ENCODE results near the gene ENAH. TPM values are rescaled to one million over a fixed set of nuclear protein-coding genes. Genes with fewer than 3 reads are reported as not detected.

The ENAH gene
- total RNA-seq, 1 experiment from 2014 or later, result 100 TPM

DNA sequence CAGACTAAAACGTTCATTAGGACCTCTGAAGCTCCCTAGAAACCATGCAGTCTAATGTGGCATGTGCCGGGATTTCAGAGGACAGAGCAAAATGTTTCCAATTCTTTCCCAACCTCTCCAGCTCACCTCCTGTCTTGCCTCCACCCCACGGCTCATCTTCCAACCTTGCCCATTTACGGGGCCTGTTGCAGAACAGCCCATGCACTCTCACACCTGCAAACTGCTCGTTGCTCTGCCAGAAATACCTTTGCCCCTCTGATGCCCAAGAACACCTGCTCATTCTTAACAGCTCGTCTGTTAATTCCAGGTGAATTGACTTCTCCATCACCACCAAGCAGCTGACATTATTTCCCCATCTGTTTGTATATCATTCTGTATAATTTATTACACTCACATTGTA is 171.2 kb downstream of the ENAH start:
- H2AFZ ChIP-seq (ENCODE audit: low read depth, low read length, poor library complexity, severe bottlenecking), result no peak overlapping the region
- ChIA-PET RAD21 (ENCODE audit: low non-redundant PET in 1 of 2, low total read pairs in 2 of 2, uncharacterized antibody in 2 of 2, unreplicated experiment in 2 of 2) (interaction anchor here (0.9 to 1.3 kb wide), 3 partner anchors 174 to 429 kb away, joined by 3 read pairs; no protein-coding TSS in a partner anchor), CTCF (interaction anchor here (0.5 to 3.7 kb wide), 7 partner anchors 13 to 429 kb away, joined by 3 to 25 read pairs (median 5); partner anchors contain the start of gene EPHX1), POLR2A (no interaction called here)
- TF ChIP-seq, protein P1, sequence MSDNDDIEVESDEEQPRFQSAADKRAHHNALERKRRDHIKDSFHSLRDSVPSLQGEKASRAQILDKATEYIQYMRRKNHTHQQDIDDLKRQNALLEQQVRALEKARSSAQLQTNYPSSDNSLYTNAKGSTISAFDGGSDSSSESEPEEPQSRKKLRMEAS (IDR thresholded peaks at IDR 0.05), result no peak
- TF ChIP-seq POLR2A (IDR thresholded peaks at IDR 0.05; ENCODE audit: borderline replicate concordance, extremely low read depth, insufficient read depth, insufficient read length), result no peak
- no peak for TF ChIP-seq EGR1 (IDR thresholded peaks at IDR 0.05; ENCODE audit: low read depth)
- TF ChIP-seq YY1 (IDR thresholded peaks at IDR 0.05; ENCODE audit: extremely low read depth, insufficient replicate concordance, low read depth, low read length), result no peak
- TF ChIP-seq, protein P2, sequence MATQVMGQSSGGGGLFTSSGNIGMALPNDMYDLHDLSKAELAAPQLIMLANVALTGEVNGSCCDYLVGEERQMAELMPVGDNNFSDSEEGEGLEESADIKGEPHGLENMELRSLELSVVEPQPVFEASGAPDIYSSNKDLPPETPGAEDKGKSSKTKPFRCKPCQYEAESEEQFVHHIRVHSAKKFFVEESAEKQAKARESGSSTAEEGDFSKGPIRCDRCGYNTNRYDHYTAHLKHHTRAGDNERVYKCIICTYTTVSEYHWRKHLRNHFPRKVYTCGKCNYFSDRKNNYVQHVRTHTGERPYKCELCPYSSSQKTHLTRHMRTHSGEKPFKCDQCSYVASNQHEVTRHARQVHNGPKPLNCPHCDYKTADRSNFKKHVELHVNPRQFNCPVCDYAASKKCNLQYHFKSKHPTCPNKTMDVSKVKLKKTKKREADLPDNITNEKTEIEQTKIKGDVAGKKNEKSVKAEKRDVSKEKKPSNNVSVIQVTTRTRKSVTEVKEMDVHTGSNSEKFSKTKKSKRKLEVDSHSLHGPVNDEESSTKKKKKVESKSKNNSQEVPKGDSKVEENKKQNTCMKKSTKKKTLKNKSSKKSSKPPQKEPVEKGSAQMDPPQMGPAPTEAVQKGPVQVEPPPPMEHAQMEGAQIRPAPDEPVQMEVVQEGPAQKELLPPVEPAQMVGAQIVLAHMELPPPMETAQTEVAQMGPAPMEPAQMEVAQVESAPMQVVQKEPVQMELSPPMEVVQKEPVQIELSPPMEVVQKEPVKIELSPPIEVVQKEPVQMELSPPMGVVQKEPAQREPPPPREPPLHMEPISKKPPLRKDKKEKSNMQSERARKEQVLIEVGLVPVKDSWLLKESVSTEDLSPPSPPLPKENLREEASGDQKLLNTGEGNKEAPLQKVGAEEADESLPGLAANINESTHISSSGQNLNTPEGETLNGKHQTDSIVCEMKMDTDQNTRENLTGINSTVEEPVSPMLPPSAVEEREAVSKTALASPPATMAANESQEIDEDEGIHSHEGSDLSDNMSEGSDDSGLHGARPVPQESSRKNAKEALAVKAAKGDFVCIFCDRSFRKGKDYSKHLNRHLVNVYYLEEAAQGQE (IDR thresholded peaks at IDR 0.05; ENCODE audit: low read depth), result no peak
- TF ChIP-seq EZH2phosphoT487 (IDR thresholded peaks at IDR 0.05; ENCODE audit: borderline replicate concordance), result no peak
- TF ChIP-seq, protein P3, sequence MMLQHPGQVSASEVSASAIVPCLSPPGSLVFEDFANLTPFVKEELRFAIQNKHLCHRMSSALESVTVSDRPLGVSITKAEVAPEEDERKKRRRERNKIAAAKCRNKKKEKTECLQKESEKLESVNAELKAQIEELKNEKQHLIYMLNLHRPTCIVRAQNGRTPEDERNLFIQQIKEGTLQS (IDR thresholded peaks at IDR 0.05), result no peak
- no peak for TF ChIP-seq CEBPB (IDR thresholded peaks at IDR 0.05; ENCODE audit: low read depth)
- no peak for TF ChIP-seq FOSL1 (IDR thresholded peaks at IDR 0.05; ENCODE audit: low read depth)
- no peak for TF ChIP-seq SIN3A (IDR thresholded peaks at IDR 0.05; ENCODE audit: low read depth)
- TF ChIP-seq EZH2 (IDR thresholded peaks at IDR 0.05), result no peak
- no peak for TF ChIP-seq RAD21 (IDR thresholded peaks at IDR 0.05; ENCODE audit: low read depth)
- no peak for TF ChIP-seq SRF (IDR thresholded peaks at IDR 0.05; ENCODE audit: low read depth)
- TF ChIP-seq JUND (IDR thresholded peaks at IDR 0.05), result no peak
- no peaks in the 10 kb centered on the region for H3K27me3 ChIP-seq (ENCODE audit: insufficient read depth, low read length)
- DNase-seq (ENCODE audit: low read depth, low spot score), result no peak
- no TSS peak for BruUV-seq (replicated peaks)
- no peaks in the 10 kb centered on the region for H3K79me2 ChIP-seq (ENCODE audit: insufficient read depth, low read length)
- no peaks in the 10 kb centered on the region for H3K9me3 ChIP-seq (ENCODE audit: control insufficient read depth in 1 of 2, insufficient read depth in 1 of 2, low read depth in 1 of 2, low read length in 2 of 2)
- H4K20me1 ChIP-seq (ENCODE audit: insufficient read depth), result no peaks in the 10 kb centered on the region
- H3K9me2 ChIP-seq (ENCODE audit: insufficient read depth), result no peaks in the 10 kb centered on the region
- H3K4me2 ChIP-seq (ENCODE audit: low read length), result no peak overlapping the region
- no peaks in the 10 kb centered on the region for H3K4me1 ChIP-seq (ENCODE audit: control insufficient read depth in 1 of 2, insufficient read depth in 2 of 2, low read length in 2 of 2)
- intact Hi-C loops (cut with micrococcal nuclease), result loop anchor here (1.0 kb wide), 1 partner anchor 291 kb away; no protein-coding TSS in a partner anchor
- H3K36me3 ChIP-seq (ENCODE audit: control insufficient read depth in 1 of 2, insufficient read depth in 2 of 2, low read length in 2 of 2), result no peaks in the 10 kb centered on the region
- H3K4me3 ChIP-seq (replicated peaks in 1 of 2; ENCODE audit: low read depth in 1 of 2, low read length in 2 of 2), result no peak overlapping the region
- H3K9ac ChIP-seq (ENCODE audit: low read length), result no peak overlapping the region
- ATAC-seq, result no peak
- no peak overlapping the region for H3K27ac ChIP-seq (ENCODE audit: low read depth, low read length)
